Measurements from ENCODE around the gene RIC1.
"Not testable (repeated sequence)": the region's sequence is repeated elsewhere in the genome, so short reads cannot be mapped to it uniquely, and the experiment has no call there.

Gene RIC1

GRCh38 chr9:5787759-5788302, 158.9 kb downstream of the RIC1 start:
- no peak for DNase-seq (ENCODE audit: low read depth)

- no peak for DNase-seq (ENCODE audit: low read depth)
Measured at GRCh38 chr9:5789489-5789888, 160.6 kb downstream of the RIC1 start.

- no peak for DNase-seq (ENCODE audit: low read depth)
Measured at GRCh38 chr9:5790923-5791322, 162.0 kb downstream of the RIC1 start.

GRCh38 chr9:5791870-5792269, 163.0 kb downstream of the RIC1 start:
- no peak for DNase-seq (ENCODE audit: low read depth)

- DNase-seq (ENCODE audit: low read depth): no peak
Measured at GRCh38 chr9:5793812-5794211, 164.9 kb downstream of the RIC1 start.

- DNase-seq (ENCODE audit: low read depth): no peak
Measured at GRCh38 chr9:5796298-5796697, 167.4 kb downstream of the RIC1 start.

GRCh38 chr9:5798581-5798980, 169.7 kb downstream of the RIC1 start:
- DNase-seq (ENCODE audit: low read depth): no peak

- no peak for DNase-seq (ENCODE audit: low read depth)
Measured at GRCh38 chr9:5799314-5799713, 170.4 kb downstream of the RIC1 start.

- not testable (repeated sequence) for DNase-seq (ENCODE audit: low read depth)
Measured at GRCh38 chr9:5800378-5800777, 171.5 kb downstream of the RIC1 start.

GRCh38 chr9:5800969-5801738, 172.2 kb downstream of the RIC1 start:
- DNase-seq (ENCODE audit: low read depth): no peak

GRCh38 chr9:5801739-5802113, 172.8 kb downstream of the RIC1 start:
- DNase-seq (ENCODE audit: low read depth): no peak

- DNase-seq (ENCODE audit: low read depth): no peak
Measured at GRCh38 chr9:5805478-5805877, 176.6 kb downstream of the RIC1 start.

GRCh38 chr9:5811751-5812150, 182.8 kb downstream of the RIC1 start:
- no peak for DNase-seq (ENCODE audit: low read depth)

GRCh38 chr9:5813824-5814223, 184.9 kb downstream of the RIC1 start:
- DNase-seq (ENCODE audit: low read depth): no peak

- DNase-seq (ENCODE audit: low read depth): no peak
Measured at GRCh38 chr9:5815461-5815860, 186.6 kb downstream of the RIC1 start.

- no peak for DNase-seq (ENCODE audit: low read depth)
Measured at GRCh38 chr9:5817862-5818261, 189.0 kb downstream of the RIC1 start.

- DNase-seq (ENCODE audit: low read depth): no peak
Measured at GRCh38 chr9:5818424-5819142, 189.7 kb downstream of the RIC1 start.

- DNase-seq (ENCODE audit: low read depth): no peak
Measured at GRCh38 chr9:5819174-5819573, 190.3 kb downstream of the RIC1 start.

- DNase-seq (ENCODE audit: low read depth): no peak
Measured at GRCh38 chr9:5820425-5820824, 191.5 kb downstream of the RIC1 start.

- DNase-seq (ENCODE audit: low read depth): no peak
Measured at GRCh38 chr9:5825223-5825622, 196.3 kb downstream of the RIC1 start.

Measured in stimulated activated CD8-positive, alpha-beta memory T cell treated with anti-CD3 and anti-CD28 coated beads, Interleukin-15, amount 100 ng/mL, for 24 hours (primary cell).